ENCODE measurements around the gene CUX1.

Gene CUX1

GRCh38 chr7:102169651-102170392, 352.4 kb downstream of the CUX1 start:
- no peak for DNase-seq (ENCODE audit: low read depth, low spot score)
- no peak overlapping the region for H3K4me3 ChIP-seq (ENCODE audit: low read depth, low read length)
- CTCF ChIA-PET, result no interaction called here
- TF ChIP-seq CTCF (IDR thresholded peaks at IDR 0.05; ENCODE audit: insufficient read depth, low read length, missing control alignments), result no peak
- POLR2A ChIA-PET, result no interaction called here

- POLR2A ChIA-PET, result no interaction called here
- H3K4me3 ChIP-seq (ENCODE audit: low read depth, low read length), result no peak overlapping the region
- CTCF ChIA-PET, result interaction anchor here (1.0 to 1.1 kb wide), 2 partner anchors 11 to 14 kb away, joined by 3 read pairs; no protein-coding TSS in a partner anchor
- TF ChIP-seq CTCF (IDR thresholded peaks at IDR 0.05; ENCODE audit: insufficient read depth, low read length, missing control alignments), result no peak
- DNase-seq (ENCODE audit: low read depth, low spot score), result no peak
Measured at GRCh38 chr7:102170393-102170970, 353.1 kb downstream of the CUX1 start.

GRCh38 chr7:102173669-102174068, 356.2 kb downstream of the CUX1 start:
- DNase-seq (ENCODE audit: low read depth, low spot score), result no peak
- POLR2A ChIA-PET, result no interaction called here
- CTCF ChIA-PET, result no interaction called here
- no peak overlapping the region for H3K4me3 ChIP-seq (ENCODE audit: low read depth, low read length)
- no peak for TF ChIP-seq CTCF (IDR thresholded peaks at IDR 0.05; ENCODE audit: insufficient read depth, low read length, missing control alignments)

GRCh38 chr7:102175423-102176170, 358.2 kb downstream of the CUX1 start:
- CTCF ChIA-PET, result no interaction called here
- DNase-seq (ENCODE audit: low read depth, low spot score), result no peak
- POLR2A ChIA-PET, result no interaction called here

GRCh38 chr7:102178410-102178809, 361.0 kb downstream of the CUX1 start:
- no peak for DNase-seq (ENCODE audit: low read depth, low spot score)
- no peak for TF ChIP-seq CTCF (IDR thresholded peaks at IDR 0.05; ENCODE audit: insufficient read depth, low read length, missing control alignments)
- ChIA-PET CTCF (no interaction called here), POLR2A (no interaction called here)
- H3K4me3 ChIP-seq (ENCODE audit: low read depth, low read length), result no peak overlapping the region

More at GRCh38 chr7:102175423-102176170, 358.2 kb downstream of the CUX1 start:
- H3K4me3 ChIP-seq (ENCODE audit: low read depth, low read length), result no peak overlapping the region
- TF ChIP-seq CTCF (IDR thresholded peaks at IDR 0.05; ENCODE audit: insufficient read depth, low read length, missing control alignments), result no peak

GRCh38 chr7:102180727-102181126, 363.3 kb downstream of the CUX1 start:
- POLR2A ChIA-PET, result no interaction called here
- no peak for DNase-seq (ENCODE audit: low read depth, low spot score)
- no peak overlapping the region for H3K4me3 ChIP-seq (ENCODE audit: low read depth, low read length)
- CTCF ChIA-PET, result no interaction called here
- no peak for TF ChIP-seq CTCF (IDR thresholded peaks at IDR 0.05; ENCODE audit: insufficient read depth, low read length, missing control alignments)
